ENCODE measurements around the gene RNASE13.
A peak's percentile ranks its signal among the peaks of the same experiment; 100 is the strongest.

RNASE13 gene, protein sequence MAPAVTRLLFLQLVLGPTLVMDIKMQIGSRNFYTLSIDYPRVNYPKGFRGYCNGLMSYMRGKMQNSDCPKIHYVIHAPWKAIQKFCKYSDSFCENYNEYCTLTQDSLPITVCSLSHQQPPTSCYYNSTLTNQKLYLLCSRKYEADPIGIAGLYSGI

DNA sequence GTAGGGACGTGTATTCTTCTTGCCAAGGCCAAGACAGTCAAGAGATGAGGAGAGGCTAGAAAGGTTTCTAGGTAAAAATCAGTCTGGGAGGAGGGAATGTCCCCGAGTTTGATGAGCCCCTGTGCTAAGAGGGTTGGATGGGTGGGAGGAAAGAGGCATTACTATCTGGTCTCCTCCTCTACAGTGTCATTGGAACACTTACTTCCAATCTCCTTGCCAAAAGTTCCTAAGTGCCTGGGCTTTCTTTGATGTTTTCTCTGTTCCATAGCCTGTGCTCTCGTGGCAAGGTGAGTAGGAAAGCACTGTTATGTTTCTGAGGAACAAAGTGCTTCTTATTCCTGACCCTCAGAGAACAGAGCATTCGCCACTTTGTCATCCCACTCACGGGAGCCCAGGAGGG is at the start of gene RNASE13:
Gene RNASE13 (minus strand): TSS at position 101 of the 400 bp plus-strand sequence. CDS start 519 bp downstream, outside the sequence.
- DNase-seq = no peak

- no peak for DNase-seq
These were observed 49.8 kb upstream of the RNASE13 start for GRCh38 chr14:21084396-21084795.

GRCh38 chr14:21083565-21084325 is 49.1 kb upstream of the RNASE13 start:
- no peak for DNase-seq

- DNase-seq = no peak
These were observed 47.0 kb upstream of the RNASE13 start for GRCh38 chr14:21081521-21082142.

- DNase-seq = no peak
These were observed 44.1 kb upstream of the RNASE13 start for GRCh38 chr14:21078726-21079125.

- DNase-seq = no peak
These were observed 43.7 kb upstream of the RNASE13 start for GRCh38 chr14:21078287-21078686.

- DNase-seq = no peak
These were observed 43.1 kb upstream of the RNASE13 start for GRCh38 chr14:21077672-21078071.

DNA sequence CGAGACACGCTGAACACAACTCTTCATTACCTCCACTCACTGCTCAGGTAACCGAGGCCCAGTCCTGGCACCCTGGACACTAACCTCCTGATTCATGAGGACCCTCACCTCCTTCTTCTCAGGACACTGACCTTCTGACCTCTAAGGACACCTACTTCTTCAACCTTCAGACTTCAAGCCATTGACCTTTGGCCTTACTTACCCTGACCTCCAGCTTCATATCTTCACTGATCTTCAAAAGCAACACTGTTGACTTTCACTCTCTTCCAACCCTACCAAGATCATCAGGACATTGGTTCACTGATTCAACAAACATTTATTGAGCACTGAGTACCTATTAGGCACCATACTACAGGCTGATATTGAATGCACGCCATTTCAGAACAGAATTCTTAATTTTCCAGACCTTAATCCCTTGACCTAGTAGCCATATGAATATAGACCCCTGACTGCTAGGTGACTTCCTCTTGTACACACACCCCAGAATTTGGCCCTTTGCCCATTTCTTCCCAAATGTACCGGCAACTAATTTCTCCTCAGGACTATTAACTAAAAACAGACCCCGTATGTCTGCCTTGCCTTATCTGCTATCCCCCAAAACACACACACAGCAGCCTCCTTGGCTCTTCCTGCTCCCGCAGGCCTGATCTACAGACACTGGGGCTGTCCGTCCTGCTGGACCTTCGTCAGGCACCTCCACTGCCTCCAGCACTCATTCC is 41.3 kb upstream of the RNASE13 start:
- no peak for DNase-seq

DNA sequence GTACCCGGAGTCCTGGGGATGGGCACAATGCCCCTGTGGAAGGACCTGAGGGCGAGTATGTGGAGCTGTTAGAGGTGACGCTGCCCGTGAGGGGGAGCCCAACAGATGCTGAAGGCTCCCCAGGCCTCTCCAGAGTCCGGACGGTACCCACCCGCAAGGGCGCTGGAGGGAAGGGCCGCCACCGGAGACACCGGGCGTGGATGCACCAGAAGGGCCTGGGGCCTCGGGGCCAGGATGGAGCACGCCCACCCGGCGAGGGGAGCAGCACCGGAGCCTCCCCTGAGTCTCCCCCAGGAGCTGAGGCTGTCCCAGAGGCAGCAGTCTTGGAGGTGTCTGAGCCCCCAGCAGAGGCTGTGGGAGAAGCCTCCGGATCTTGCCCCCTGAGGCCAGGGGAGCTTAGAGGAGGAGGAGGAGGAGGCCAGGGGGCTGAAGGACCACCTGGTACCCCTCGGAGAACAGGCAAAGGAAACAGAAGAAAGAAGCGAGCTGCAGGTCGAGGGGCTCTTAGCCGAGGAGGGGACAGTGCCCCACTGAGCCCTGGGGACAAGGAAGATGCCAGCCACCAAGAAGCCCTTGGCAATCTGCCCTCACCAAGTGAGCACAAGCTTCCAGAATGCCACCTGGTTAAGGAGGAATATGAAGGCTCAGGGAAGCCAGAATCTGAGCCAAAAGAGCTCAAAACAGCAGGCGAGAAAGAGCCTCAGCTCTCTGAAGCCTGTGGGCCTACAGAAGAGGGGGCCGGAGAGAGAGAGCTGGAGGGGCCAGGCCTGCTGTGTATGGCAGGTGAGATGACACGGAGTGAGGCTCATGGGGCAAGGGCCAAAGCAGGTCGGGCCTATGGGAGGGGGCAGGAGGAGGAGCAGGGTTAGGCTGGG is 40.0 kb upstream of the RNASE13 start:
- no peak for DNase-seq

- no peak for DNase-seq
These were observed 39.3 kb upstream of the RNASE13 start for GRCh38 chr14:21073921-21074320.

DNA sequence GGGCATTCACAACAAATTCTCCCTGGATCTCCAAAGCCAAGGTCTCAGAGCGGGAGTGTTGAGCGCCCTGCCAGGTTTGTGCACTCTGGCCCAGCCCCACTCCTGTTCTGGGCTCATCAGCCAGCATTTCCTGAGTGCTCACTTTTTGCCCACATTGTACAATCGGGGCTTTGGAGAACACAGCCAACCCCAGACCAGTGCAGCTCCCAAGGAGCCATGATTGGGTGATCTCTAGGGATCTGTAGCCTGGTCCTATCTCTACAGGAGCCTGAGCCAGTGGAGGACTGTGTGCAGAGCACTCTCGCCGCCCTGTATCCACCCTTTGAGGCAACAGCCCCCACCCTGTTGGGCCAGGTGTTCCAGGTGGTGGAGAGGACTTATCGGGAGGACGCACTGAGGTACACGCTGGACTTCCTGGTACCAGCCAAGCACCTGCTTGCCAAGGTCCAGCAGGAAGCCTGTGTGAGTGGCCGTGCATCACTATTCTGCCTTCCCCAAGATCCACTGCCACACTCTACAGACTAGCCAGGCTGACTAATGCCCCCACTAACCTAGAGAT is 38.3 kb upstream of the RNASE13 start:
- no peak for DNase-seq

GRCh38 chr14:21072031-21072473 is 37.4 kb upstream of the RNASE13 start:
- no peak for DNase-seq

- peak; percentile 44 to 65 for DNase-seq
These were observed 36.8 kb upstream of the RNASE13 start for GRCh38 chr14:21071225-21072030.

DNA sequence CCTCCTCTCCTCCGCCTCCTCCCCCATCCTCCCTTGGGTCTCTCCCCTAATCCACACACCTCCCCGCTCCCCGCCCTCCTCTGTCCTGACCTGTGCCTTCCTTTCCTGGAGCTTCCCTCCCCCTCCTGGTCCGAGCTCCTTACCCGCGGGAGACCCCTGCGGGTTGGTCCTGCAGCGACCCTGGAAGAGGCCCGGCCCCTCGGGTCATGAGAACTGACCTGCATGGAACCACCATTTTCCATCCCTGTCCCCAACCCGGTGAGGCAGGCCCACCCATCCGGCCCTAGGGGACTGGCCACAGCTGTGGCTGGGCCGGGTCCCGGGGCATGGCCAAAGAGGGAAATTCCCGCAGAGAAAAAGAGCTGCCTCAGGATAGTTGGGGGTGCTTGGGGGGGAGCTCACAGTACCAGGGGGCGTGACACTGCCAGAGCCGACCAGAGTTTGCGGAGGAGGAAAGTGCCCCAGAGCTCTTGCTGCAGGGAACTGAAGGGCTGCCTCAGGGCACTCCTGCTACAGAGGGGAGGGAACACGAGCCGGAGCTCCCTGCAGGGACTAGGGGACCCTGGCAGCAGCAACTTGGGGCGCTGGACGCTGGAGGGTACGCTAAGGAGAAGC is 36.1 kb upstream of the RNASE13 start:
- peak in 1 of 2 donors; percentile 20 for DNase-seq

GRCh38 chr14:21070083-21070609 is 35.5 kb upstream of the RNASE13 start, which contains the start of gene ARHGEF40:
TSS of gene ARHGEF40 (plus strand) at chr14:21070304. CDS start at chr14:21070397, 93 bp downstream.
- peak in 1 of 2 donors; percentile 40 for DNase-seq

DNA sequence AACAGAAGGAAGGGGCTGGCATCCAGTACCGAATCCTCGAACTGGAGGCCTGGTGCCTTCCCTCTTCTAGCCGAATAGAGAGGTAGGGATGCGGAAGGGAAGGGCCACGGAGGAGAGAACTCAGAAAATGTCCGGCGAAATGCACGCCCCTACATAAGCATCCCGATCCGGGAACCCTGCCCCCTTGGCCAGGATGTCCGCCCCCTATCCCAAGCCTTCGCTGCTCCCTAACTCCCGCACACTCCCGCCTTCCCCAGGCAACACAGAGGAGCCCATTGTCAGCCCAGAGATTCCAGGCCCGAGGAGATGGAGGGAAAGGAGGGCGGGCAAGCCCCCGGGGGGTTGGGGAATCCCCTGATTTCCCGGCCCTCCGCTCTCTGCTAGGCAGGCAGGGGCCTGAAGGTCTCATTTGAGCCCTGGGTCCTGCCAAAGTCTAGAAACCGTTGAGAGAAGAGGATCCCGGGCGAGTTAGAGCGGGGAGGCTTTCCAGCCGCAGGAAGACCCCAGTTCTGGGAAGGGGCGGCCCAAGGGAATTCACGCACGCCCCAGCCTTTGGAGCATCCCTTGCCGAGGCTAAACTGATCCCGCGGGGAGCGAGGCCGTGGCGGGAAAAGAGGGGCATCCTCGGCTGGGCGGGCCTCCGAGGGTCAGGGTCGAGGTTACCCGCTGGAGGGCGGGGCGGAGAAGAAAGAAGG is 34.9 kb upstream of the RNASE13 start:
- no peak for DNase-seq

GRCh38 chr14:21068521-21069387 is 34.1 kb upstream of the RNASE13 start:
- DNase-seq = peak; percentile 43 to 44

- no peak for DNase-seq
These were observed 32.4 kb upstream of the RNASE13 start for GRCh38 chr14:21066882-21067502.

All from stimulated activated CD4-positive, alpha-beta T cell treated with anti-CD3 and anti-CD28 coated beads, Interleukin-2, amount 100 ng/mL, for 24 hours (primary cell).